ENCODE measurements around the gene PAFAH1B2.

- TF ChIP-seq CTCF (IDR thresholded peaks at IDR 0.05) (no peak), POLR2A (IDR thresholded peaks at IDR 0.05) (no peak), EP300 (IDR thresholded peaks at IDR 0.05) (no peak), POLR2AphosphoS5 (IDR thresholded peaks at IDR 0.05) (no peak)
These were observed 79.9 kb downstream of the PAFAH1B2 start for GRCh38 chr11:117223741-117224689.

Measured in suprapubic skin (tissue), 4 donors.